Mammary epithelial cell (primary cell): ENCODE results near the gene ADPRS.

Source experiments
- EZH2 ChIP-seq: IDR thresholded peaks from 2 replicates; pipeline ENCODE4 v1.6.1; 2012; ENCODE audit warnings: low read length, inconsistent platforms, borderline replicate concordance
- TF ChIP-seq, protein P1 (sequence below), 2 donors: IDR thresholded peaks in 1 of 2; conservative IDR thresholded peaks in 1 of 2; 2 replicates each; pipeline ENCODE4 v1.5.1; 2011 to 2012; ENCODE audit warnings: inconsistent platforms in 2 of 2, low read length in 2 of 2, mild to moderate bottlenecking in 2 of 2, control low read depth in 1 of 2, low read depth in 1 of 2; ENCODE audit not compliant: insufficient read depth in 1 of 2; ENCODE audit errors: extremely low read depth in 1 of 2

DNA sequence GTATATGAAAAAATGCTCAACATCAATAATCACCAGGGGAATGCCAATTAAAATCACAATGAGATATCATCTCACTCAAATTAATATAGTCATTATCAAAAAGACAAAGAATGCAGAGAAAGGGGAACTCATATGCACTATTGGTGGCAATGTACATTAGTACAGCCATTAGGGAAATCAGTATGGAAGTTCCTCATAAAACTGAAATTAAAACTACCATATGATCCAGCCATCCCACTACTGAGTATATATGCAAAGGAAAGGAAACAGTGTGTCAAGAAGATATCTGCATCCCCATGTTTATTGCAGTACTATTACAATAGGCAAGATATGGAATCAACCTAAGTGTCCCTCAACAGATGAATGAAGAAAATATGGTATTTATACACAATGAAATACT is 36.9 kb upstream of the ADPRS start:
- TF ChIP-seq, protein P1, sequence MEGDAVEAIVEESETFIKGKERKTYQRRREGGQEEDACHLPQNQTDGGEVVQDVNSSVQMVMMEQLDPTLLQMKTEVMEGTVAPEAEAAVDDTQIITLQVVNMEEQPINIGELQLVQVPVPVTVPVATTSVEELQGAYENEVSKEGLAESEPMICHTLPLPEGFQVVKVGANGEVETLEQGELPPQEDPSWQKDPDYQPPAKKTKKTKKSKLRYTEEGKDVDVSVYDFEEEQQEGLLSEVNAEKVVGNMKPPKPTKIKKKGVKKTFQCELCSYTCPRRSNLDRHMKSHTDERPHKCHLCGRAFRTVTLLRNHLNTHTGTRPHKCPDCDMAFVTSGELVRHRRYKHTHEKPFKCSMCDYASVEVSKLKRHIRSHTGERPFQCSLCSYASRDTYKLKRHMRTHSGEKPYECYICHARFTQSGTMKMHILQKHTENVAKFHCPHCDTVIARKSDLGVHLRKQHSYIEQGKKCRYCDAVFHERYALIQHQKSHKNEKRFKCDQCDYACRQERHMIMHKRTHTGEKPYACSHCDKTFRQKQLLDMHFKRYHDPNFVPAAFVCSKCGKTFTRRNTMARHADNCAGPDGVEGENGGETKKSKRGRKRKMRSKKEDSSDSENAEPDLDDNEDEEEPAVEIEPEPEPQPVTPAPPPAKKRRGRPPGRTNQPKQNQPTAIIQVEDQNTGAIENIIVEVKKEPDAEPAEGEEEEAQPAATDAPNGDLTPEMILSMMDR (conservative IDR thresholded peaks at IDR 0.05 in 1 of 2, IDR thresholded peaks at IDR 0.05 in 1 of 2; ENCODE audit: extremely low read depth in 1 of 2, insufficient read depth in 1 of 2, low read depth in 1 of 2, low read length in 2 of 2), result no peak
- no peak for TF ChIP-seq EZH2
